Measurements from ENCODE around the gene AFF4.

The AFF4 gene

DNA sequence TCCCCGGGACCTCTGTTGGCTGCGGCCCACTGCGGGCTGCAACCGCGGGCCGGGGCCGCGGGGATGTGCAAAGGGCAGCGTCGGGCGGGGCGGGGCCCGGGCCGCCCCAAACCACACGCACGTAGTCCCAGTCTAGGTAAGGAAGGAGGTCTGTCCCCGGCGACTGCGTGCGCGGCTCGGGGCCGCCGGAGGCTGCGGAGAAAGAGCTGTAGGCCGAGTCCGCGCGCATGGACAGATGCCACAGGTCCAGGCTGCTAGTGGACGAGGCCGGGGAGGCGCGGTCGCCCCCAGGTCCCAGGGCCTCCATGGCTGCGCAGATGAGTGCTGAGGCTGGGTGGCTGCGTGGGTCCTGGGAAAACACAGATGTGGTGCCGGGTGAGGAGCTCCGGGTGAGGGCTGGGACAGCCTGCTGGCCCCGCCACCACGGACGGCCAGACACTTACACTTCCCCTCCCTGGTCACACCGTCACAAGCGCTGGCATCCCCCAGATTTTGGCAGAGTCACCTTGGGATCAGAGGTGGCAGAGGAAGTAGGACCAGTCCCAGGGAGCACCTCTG, 137.5 kb downstream of the AFF4 start:
- DNase-seq = no peak

Measured in activated CD8-positive, alpha-beta memory T cell treated with anti-CD3 and anti-CD28 coated beads, Interleukin-2, amount 50 U/mL, for 48 hours (primary cell).